GM21390 (cell line): ENCODE measurements around the gene SMIM22.

Source experiments
- ATAC-seq: cut with Tn5 transposase; IDR thresholded peaks from one replicate; pipeline ENCODE4 v1.9.1; 2021; ENCODE audit not compliant: unreplicated experiment

SMIM22 gene

DNA sequence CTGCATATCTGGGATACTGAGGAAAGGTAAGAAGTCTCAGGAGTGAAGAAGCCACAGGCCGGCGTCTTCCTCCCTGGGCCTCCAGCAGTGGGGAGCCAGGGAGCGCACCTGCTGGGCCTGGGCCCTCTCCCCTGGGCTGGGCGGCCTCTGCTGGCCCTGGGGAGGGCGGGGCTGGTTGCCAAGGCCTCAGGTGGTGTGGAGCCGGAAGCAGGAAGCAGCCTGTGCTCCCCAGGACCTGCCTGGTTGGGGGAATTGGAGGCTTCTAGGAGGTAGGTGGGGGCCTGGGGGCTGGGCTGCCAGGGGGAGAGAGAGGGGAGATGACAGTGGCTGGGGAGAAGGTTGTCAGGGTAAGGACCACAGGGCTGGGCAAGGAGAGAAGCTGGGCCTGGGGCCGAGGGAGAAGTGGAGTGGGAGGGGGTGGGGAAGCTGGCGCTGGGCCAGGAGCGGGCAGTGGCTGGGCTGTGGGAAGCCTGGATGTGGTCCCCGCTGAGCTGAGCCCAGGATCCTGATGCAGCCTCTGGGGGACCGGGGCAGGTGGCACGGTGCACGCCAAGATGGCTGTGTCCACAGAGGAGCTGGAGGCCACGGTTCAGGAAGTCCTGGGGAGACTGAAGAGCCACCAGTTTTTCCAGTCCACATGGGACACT lies at the start of gene SMIM22:
TSS of gene SMIM22 (plus strand) at position 189 of the 647 bp plus-strand sequence. CDS start at position 555, 366 bp downstream.
- no peak for ATAC-seq

- no peak for ATAC-seq
Measured at GRCh38 chr16:4746215-4746614, 49.0 kb upstream of the SMIM22 start.

GRCh38 chr16:4746991-4747574 lies 48.1 kb upstream of the SMIM22 start:
- no peak for ATAC-seq

DNA sequence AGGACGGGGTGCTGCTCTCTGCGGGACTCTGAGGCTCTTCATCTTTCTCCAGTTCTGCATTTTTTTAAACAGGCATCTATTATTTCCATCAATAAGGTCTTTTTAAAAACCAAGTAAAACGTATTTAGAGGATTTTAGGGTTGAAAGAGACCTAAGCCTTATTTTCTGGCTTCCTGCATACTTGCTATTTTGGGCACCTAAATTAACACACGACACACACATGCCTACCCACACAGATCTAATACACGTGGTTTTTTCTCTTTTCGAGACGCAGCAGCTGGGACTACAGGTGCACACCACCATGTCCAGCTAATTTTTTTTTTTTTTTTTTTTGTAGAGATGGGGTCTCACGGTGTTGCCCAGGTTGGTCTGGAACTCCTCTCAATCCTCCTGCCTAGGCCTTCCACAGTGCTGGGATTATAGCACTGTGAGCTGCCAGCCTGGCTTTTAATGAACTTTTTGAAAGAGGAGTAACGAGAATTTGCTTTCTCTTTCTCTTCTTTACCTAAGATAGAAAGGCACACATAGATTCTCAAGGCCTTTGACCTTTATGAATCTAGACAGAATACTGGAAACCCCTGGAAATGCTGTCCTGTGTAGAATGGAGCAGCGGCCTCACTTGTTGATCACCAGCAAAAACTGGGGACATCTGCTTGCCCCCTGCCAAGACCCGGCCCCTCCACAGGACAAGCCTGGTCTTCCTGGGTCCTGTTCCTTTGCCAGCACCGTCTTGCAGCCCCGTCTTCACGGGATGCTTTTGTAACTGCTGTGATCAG lies 47.1 kb upstream of the SMIM22 start:
- no peak for ATAC-seq

- ATAC-seq: no peak
Measured at GRCh38 chr16:4748682-4749411, 46.3 kb upstream of the SMIM22 start.

DNA sequence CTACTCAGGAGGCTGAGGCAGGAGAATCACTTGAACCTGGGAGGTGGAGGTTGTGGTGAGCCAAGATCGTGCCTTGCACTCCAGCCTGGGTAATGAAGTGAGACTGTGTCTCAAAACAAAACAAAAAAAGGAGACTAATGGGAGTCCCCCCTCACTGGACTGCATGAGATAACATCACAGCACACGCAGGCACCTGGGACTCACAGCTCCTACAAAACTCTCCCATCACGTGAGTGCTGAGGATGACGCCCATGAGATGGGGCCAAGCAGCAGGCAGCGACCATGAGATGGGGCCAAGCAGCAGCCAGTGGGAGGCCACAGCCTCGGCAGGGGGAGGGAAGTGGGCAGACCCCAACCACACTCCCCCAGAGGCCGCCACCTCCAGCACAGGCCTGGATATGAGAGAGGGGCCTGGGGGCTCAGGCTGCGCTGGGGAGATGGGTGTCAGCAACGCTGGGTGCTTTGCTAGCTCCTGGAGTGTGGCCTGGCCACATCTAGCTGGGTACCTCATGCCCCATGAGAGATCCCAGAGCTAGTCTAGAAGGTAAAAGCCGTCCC lies 45.4 kb upstream of the SMIM22 start:
- ATAC-seq: no peak

DNA sequence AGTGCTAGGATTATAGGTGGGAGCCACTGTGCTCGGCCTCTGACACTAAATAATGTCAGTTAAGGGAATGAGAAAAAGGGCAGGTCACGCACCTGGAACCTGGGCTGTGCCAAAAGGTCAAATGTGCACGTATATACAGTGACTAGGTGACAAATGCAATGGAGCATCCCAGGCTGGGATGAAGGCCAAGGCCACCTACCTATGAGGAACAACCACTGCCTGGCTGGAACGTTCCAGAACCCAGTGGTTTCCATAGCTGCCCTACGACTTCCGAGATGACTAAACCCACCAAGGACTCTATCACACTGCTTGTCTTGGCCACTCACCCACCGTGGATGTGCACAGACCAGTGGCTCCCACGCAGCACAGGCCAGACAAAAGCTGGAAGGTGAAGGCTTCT lies 44.3 kb upstream of the SMIM22 start:
- ATAC-seq: no peak

DNA sequence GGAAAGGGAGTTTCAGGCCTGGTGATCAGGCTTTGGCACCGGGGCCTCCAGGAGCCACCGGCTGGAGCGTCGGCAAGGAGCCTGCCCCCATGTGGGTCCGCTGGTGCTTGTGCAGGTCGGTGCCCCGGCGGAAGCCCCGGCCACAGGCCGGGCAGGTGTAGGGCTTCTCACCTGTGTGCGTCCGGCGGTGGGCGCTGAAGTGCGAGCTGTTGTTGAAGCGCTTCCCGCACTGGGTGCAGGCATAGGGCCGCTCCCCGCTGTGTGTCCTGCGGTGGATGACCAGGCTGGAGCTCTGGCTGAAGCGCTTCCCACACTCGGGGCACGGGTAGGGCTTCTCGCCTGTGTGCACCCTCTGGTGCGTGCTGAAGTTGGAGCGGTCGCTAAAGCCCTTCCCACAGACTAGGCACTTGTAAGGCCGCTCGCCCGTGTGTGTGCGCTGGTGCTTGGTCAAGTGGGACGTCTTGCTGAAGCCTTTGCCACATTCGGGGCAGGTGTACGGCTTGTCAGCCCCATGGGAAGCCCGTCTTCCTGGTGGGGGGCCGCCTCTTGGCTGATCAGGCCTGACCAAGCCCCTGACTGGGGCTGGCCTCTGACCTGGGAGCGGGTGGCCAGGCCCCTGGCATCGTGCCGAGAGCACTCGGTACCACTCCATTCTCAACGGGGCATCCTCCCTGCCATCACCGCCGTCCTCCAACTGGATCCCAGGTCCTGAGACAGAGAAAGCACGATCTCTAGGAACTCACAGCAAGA lies 42.6 kb upstream of the SMIM22 start:
- ATAC-seq: no peak

GRCh38 chr16:4753227-4753626 lies 41.9 kb upstream of the SMIM22 start:
- ATAC-seq: no peak

DNA sequence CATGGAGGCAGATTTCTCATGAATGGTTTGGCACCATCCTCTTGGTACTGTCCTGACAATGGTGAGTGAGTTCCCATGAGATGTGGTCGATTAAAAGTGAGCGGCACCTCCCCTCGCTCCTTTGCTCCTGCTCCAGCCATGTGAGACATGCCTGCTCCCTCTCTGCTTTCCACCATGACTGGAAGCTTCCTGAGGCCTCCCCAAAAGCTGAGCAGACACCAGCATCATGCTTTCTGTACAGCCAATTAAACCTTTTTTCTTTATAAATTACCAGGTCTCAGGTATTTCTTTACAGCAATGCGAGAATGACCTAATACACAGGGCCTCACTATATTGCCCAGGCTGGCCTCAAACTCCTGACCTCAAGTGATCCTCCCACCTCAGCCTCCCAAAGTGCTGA lies 40.3 kb upstream of the SMIM22 start:
- ATAC-seq: no peak

- no peak for ATAC-seq
Measured at GRCh38 chr16:4755687-4756086, 39.5 kb upstream of the SMIM22 start.

DNA sequence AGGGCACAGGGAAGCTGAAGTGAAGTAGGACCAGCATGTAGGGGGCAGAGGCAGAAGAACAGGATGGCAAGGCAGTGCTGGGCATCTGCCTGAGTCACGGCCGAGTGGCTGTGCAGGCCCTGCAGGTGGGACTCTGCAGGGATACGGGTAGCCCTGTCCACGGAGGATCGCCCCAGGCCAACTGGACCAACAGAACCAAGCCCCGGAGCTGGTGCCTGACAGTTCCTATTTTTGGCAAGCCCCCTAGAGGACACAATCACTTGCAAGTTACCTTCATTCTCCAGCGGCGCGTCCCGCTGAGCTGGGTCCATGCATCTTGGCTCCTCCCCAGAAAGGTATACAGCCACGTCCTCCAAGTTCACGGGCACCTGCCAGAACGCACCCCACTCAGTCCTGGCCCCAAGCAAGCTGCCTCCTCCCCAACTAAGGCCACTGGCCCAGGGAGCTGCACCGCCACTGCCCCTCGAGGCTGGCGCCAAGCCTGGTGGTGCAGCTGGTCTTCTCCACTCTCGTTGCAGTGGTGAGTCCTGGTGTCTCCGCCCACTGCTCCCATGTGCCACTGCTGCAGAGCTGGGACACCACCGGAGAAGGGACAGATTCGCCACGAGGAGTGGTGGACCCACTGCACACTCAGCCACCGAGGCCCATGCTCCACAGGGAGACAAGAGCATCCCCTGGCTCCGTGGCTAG lies 34.8 kb upstream of the SMIM22 start:
- ATAC-seq: no peak

GRCh38 chr16:4762205-4762604 lies 33.0 kb upstream of the SMIM22 start:
- ATAC-seq: no peak

- no peak for ATAC-seq
Measured at GRCh38 chr16:4763791-4764190, 31.4 kb upstream of the SMIM22 start.

- no peak for ATAC-seq
Measured at GRCh38 chr16:4765511-4766474, 29.4 kb upstream of the SMIM22 start.

DNA sequence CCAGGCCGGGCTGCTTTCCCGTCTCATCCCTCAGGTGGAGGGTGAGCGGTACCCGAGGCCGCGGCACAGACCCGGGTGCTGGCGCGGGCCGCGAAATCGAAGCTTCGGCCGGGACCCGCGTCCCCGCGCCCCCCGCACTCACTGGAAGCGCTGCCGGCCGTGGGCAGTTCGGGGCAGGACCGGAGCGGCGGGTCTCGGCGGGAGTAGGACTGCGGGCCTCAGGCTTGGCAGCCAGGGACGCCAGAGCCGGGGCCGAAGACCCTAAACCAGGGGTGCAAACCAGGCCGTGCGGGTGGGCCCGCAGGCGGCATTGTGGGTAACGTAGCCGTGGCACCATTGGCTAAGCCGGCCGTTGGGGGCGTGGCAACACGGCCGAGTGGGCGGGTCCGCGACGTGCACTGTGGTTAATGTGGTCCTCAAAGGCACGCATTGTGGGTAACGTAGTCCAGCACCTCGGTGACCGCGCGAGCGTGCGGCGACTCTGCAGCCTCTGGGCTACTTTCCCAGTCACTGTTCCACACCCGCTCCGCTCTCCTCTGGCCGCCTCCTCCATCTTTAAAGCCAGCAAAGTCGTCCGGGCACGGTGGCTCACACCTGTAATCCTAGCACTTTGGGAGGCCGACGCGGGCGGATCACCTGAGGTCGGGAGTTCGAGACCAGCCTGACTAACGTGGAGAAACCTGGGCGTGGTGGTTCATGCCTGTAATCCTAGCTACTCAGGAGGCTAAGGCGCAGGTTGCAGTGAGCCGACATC lies 28.1 kb upstream of the SMIM22 start, which contains the start of gene ZNF500:
TSS of gene ZNF500 (minus strand) at position 288 of the 754 bp plus-strand sequence. CDS start 1,184 bp downstream, outside the sequence.
- peak; percentile 90 for ATAC-seq

DNA sequence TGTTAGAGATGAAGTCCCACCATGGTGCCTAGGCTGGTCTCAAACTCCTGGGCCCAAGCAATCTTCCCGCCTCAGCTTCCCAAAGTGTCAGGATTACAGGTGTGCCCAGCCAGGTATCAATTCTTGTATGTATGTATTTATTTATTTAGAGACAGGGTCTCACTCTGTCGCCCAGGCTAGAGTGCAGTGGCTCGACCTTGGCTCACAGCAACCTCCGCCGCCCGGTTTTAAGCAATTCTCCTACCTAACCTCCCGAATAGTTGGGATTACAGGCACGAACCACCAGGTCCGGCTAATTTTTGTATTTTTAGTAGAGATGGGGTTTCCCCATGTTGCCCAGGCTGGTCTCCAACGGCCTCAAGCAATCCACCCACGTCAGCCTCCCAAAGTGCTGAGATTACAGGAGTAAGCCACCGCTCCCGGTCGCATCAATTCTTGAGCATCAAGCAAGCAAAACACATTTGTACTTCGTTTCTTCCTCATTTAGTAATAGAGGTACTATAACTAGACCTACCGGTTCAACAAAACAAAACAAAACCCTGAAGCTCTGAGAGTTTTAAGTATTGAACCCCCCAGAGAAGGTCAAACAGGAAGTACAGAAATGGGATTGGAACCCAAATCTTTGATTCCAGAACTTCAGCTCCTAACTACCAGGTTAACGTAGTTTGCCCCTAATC lies 27.2 kb upstream of the SMIM22 start:
- no peak for ATAC-seq
